Measurements from ENCODE around the gene HNRNPUL2. TPM values are rescaled to one million over a fixed set of nuclear protein-coding genes. Genes with fewer than 3 reads are reported as not detected.

The HNRNPUL2 gene
- total and polyA plus RNA-seq, 2 experiments from 2014 or later, result 3.7 to 15.4 TPM

GRCh38 chr11:62709247-62710000 lies 17.8 kb downstream of the HNRNPUL2 start:
- Histone ChIP-seq H3K27ac (peak overlapping the region; percentile 98), H3K4me2 (peak overlapping the region; percentile 83), H2AFZ (peak overlapping the region; percentile 87), H3K4me1 (ENCODE audit: insufficient read depth) (peaks cover 57% of the 10 kb centered on the region), H3K9me3 (ENCODE audit: low read depth) (no peaks in the 10 kb centered on the region), H4K20me1 (ENCODE audit: insufficient read depth, poor library complexity, severe bottlenecking) (no peaks in the 10 kb centered on the region), H3K9me2 (replicated peaks; ENCODE audit: insufficient read depth) (no peaks in the 10 kb centered on the region), H3K4me3 (peak overlapping the region; percentile 34), H3K36me3 (replicated peaks; ENCODE audit: insufficient read depth, low read depth) (no peaks in the 10 kb centered on the region), H3K79me2 (peaks cover 19% of the 10 kb centered on the region), H3K27me3 (no peaks in the 10 kb centered on the region)
- WGBS (ENCODE audit: low lambda C conversion rate, missing lambda C conversion rate), result 6% methylated on average over 47 of the region's 47 CpGs
- DNase-seq (ENCODE audit: low spot score), result peak; percentile 99
- TF ChIP-seq EZH2 (IDR thresholded peaks at IDR 0.05; ENCODE audit: borderline replicate concordance) (no peak), EZH2phosphoT487 (IDR thresholded peaks at IDR 0.05; ENCODE audit: low read depth, severe bottlenecking, unreplicated experiment) (no peak), CTCF (IDR thresholded peaks at IDR 0.05; ENCODE audit: poor library complexity) (no peak)

GRCh38 chr11:62708793-62709192 lies 18.5 kb downstream of the HNRNPUL2 start:
- Histone ChIP-seq H3K27me3 (no peaks in the 10 kb centered on the region), H3K27ac (peak overlapping the region; percentile 96), H3K79me2 (peaks cover 25% of the 10 kb centered on the region), H3K9me3 (ENCODE audit: low read depth) (no peaks in the 10 kb centered on the region), H3K4me3 (peak overlapping the region; percentile 34), H3K36me3 (replicated peaks; ENCODE audit: insufficient read depth, low read depth) (no peaks in the 10 kb centered on the region), H4K20me1 (ENCODE audit: insufficient read depth, poor library complexity, severe bottlenecking) (no peaks in the 10 kb centered on the region), H3K4me1 (ENCODE audit: insufficient read depth) (peaks cover 51% of the 10 kb centered on the region), H2AFZ (peak overlapping the region; percentile 67), H3K9me2 (replicated peaks; ENCODE audit: insufficient read depth) (no peaks in the 10 kb centered on the region), H3K4me2 (peak overlapping the region; percentile 83)
- peak; percentile 44 for DNase-seq (ENCODE audit: low spot score)
- 10% methylated on average over 7 of the region's 7 CpGs for WGBS (ENCODE audit: low lambda C conversion rate, missing lambda C conversion rate)
- no peak for TF ChIP-seq EZH2 (IDR thresholded peaks at IDR 0.05; ENCODE audit: borderline replicate concordance)
- no peak for TF ChIP-seq CTCF (IDR thresholded peaks at IDR 0.05; ENCODE audit: poor library complexity)
- no peak for TF ChIP-seq EZH2phosphoT487 (IDR thresholded peaks at IDR 0.05; ENCODE audit: low read depth, severe bottlenecking, unreplicated experiment)

GRCh38 chr11:62708392-62708791 lies 18.9 kb downstream of the HNRNPUL2 start:
- Histone ChIP-seq H3K9me2 (replicated peaks; ENCODE audit: insufficient read depth) (no peaks in the 10 kb centered on the region), H3K4me1 (ENCODE audit: insufficient read depth) (peaks cover 50% of the 10 kb centered on the region), H3K4me2 (peak overlapping the region; percentile 83), H3K36me3 (replicated peaks; ENCODE audit: insufficient read depth, low read depth) (no peaks in the 10 kb centered on the region), H2AFZ (peak overlapping the region; percentile 67), H3K27ac (peak overlapping the region; percentile 96), H3K9me3 (ENCODE audit: low read depth) (no peaks in the 10 kb centered on the region), H3K4me3 (peak overlapping the region; percentile 34), H3K27me3 (no peaks in the 10 kb centered on the region), H4K20me1 (ENCODE audit: insufficient read depth, poor library complexity, severe bottlenecking) (no peaks in the 10 kb centered on the region), H3K79me2 (peaks cover 25% of the 10 kb centered on the region)
- no peak for DNase-seq (ENCODE audit: low spot score)
- TF ChIP-seq CTCF (IDR thresholded peaks at IDR 0.05; ENCODE audit: poor library complexity), result no peak
- TF ChIP-seq EZH2 (IDR thresholded peaks at IDR 0.05; ENCODE audit: borderline replicate concordance), result no peak
- TF ChIP-seq EZH2phosphoT487 (IDR thresholded peaks at IDR 0.05; ENCODE audit: low read depth, severe bottlenecking, unreplicated experiment), result no peak
- 68% methylated on average over 5 of the region's 5 CpGs for WGBS (ENCODE audit: low lambda C conversion rate, missing lambda C conversion rate)
